ENCODE data around the gene SPOPL. TPM values are rescaled to one million over a fixed set of nuclear protein-coding genes. Genes with fewer than 3 reads are reported as not detected.

Gene SPOPL
- total and polyA plus RNA-seq, 2 experiments from 2014 or later: 3.4 to 13.6 TPM

GRCh38 chr2:138502255-138503086 is 901 bp downstream of the SPOPL start:
- DNase-seq (ENCODE audit: low read depth in 1 of 2, low spot score in 1 of 2): peak; percentile 14 to 35
- Histone ChIP-seq H3K36me3 (no peaks in the 10 kb centered on the region), H3K4me1 (ENCODE audit: low read depth) (peaks cover 30% of the 10 kb centered on the region), H3K9me3 (ENCODE audit: low read depth) (no peaks in the 10 kb centered on the region), H3K4me3 (peak overlapping the region; percentile 89), H3K27me3 (no peaks in the 10 kb centered on the region), H3K27ac (peak overlapping the region; percentile 95)
- no peak for TF ChIP-seq CTCF (IDR thresholded peaks at IDR 0.05; ENCODE audit: low read depth, low read length)

GRCh38 chr2:138503087-138503442 is 1.5 kb downstream of the SPOPL start:
- Histone ChIP-seq H3K36me3 (no peaks in the 10 kb centered on the region), H3K4me3 (peak overlapping the region; percentile 89), H3K9me3 (ENCODE audit: low read depth) (no peaks in the 10 kb centered on the region), H3K27me3 (no peaks in the 10 kb centered on the region), H3K27ac (peak overlapping the region; percentile 95), H3K4me1 (ENCODE audit: low read depth) (peaks cover 30% of the 10 kb centered on the region)
- peak in 1 of 2 donors; percentile 13 for DNase-seq (ENCODE audit: low read depth in 1 of 2, low spot score in 1 of 2)
- TF ChIP-seq CTCF (IDR thresholded peaks at IDR 0.05; ENCODE audit: low read depth, low read length): no peak

GRCh38 chr2:138503652-138504051 is 2.1 kb downstream of the SPOPL start:
- Histone ChIP-seq H3K4me3 (peak overlapping the region; percentile 89), H3K36me3 (no peaks in the 10 kb centered on the region), H3K4me1 (ENCODE audit: low read depth) (peaks cover 30% of the 10 kb centered on the region), H3K27me3 (no peaks in the 10 kb centered on the region), H3K9me3 (ENCODE audit: low read depth) (no peaks in the 10 kb centered on the region), H3K27ac (no peak overlapping the region)
- no peak for DNase-seq (ENCODE audit: low read depth in 1 of 2, low spot score in 1 of 2)
- TF ChIP-seq CTCF (IDR thresholded peaks at IDR 0.05; ENCODE audit: low read depth, low read length): no peak

- Histone ChIP-seq H3K27me3 (no peaks in the 10 kb centered on the region), H3K27ac (no peak overlapping the region), H3K4me1 (ENCODE audit: low read depth) (peaks cover 30% of the 10 kb centered on the region), H3K4me3 (peak overlapping the region; percentile 89), H3K36me3 (no peaks in the 10 kb centered on the region), H3K9me3 (ENCODE audit: low read depth) (no peaks in the 10 kb centered on the region)
- no peak for DNase-seq (ENCODE audit: low read depth in 1 of 2, low spot score in 1 of 2)
- no peak for TF ChIP-seq CTCF (IDR thresholded peaks at IDR 0.05; ENCODE audit: low read depth, low read length)
Observed at GRCh38 chr2:138504092-138504491, 2.5 kb downstream of the SPOPL start.

GRCh38 chr2:138504546-138505235 is 3.1 kb downstream of the SPOPL start:
- Histone ChIP-seq H3K4me1 (ENCODE audit: low read depth) (peaks cover 30% of the 10 kb centered on the region), H3K9me3 (ENCODE audit: low read depth) (no peaks in the 10 kb centered on the region), H3K4me3 (peak overlapping the region; percentile 89), H3K27ac (no peak overlapping the region), H3K36me3 (no peaks in the 10 kb centered on the region), H3K27me3 (no peaks in the 10 kb centered on the region)
- no peak for DNase-seq (ENCODE audit: low read depth in 1 of 2, low spot score in 1 of 2)
- TF ChIP-seq CTCF (IDR thresholded peaks at IDR 0.05; ENCODE audit: low read depth, low read length): no peak
